GM18517 (cell line): ENCODE data around the gene THSD7A.

Source experiments
- ATAC-seq: cut with Tn5 transposase; IDR thresholded peaks from one replicate; pipeline ENCODE4 v1.9.1; 2021; ENCODE audit warnings: mild to moderate bottlenecking, moderate library complexity; ENCODE audit not compliant: unreplicated experiment

THSD7A gene

DNA sequence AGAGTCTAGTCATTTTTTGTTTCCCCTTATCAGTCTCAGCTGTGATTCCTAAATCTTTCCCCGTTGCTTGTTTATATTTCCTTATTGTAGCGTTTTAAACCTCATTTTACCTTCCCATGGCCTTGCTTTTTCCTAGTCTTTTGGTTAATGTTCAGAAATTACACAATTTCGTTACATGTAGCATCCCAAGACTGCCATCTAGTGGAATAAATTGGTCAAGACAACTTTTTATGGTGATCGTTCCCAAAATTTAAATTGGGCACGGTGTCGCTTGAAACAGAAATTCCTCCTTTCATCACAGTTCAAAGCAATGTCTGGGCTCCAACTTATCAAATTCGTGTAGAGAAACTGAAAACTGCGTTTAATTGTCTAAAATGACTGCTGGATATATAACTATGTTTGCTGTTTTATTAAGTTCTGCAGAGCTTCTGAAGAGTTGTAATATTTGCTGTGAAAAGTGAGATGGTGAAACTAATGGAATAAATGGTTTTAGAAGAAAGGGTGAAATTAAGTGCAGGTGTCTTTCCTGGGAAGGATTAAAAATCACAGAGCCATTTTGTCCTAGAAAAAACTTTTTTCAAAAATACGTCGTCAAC, 488.1 kb downstream of the THSD7A start:
- peak; percentile 67 for ATAC-seq

DNA sequence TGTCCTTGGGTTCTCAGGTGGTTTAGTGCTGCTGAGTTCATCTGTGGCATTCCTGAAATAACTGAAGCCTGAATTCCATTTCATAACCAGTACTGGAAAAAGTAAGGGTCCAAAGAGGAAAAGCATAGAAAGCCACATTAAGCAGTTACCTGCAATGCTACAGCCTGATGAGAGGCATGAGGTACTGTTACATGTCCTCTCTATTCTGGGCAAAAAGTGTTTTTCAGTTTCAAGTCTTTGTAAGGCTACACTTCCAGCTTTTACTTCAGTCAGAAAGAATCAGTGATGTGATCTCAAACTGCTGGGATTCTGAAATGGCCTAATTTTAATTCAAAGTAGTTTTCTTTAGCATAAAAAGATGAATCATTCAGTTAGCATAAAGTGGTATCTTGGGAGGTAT, 488.9 kb downstream of the THSD7A start:
- ATAC-seq: no peak

DNA sequence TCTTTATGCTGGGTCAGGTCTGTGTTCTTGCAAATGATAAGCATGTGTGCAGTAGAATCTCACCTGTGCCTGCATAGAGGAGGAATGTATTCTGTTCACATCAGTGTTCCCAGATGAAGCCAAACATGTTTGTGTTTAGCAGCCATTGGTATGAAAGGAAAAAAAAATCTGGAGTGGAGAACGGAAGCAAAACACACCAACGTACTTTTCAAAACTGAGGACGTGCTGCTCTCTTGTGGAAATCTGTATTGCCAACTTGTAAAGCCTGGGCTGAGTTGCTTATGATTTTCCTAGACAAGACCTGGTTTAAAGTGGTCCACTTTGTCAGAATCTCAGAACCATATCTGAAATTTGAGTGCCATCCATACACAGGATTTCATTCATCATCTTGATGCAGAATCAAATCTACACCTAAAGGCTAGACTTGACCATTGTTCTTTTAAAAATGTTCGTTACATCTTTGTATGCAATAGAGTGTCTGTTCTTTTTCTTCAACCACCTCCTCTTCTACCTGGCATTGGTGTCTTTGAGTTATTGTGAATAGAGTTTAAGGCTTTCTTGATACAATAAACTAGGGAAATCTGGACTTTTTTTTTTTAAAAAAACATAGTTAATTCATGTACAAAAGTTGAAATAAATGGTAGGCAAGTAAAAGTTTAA, 490.6 kb downstream of the THSD7A start:
- ATAC-seq: no peak

DNA sequence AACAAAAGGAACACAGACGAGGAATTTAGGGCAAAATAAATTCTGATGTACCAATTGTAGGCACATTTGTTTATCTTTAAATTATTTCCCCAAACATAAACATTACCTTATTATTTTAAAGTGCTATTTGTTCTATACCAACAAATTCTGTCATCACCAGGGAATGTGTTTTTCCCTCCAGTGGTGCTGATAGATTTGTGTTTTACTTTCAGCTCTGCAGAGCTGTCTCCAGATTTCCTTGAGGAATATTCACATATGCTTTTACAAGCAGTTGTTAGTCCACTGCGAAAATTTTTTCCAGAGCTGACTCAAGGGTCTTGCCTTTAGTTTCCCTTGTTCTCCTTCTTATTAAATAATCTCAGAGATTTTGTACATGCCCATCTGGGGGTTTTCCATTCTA, 495.6 kb downstream of the THSD7A start:
- no peak for ATAC-seq

DNA sequence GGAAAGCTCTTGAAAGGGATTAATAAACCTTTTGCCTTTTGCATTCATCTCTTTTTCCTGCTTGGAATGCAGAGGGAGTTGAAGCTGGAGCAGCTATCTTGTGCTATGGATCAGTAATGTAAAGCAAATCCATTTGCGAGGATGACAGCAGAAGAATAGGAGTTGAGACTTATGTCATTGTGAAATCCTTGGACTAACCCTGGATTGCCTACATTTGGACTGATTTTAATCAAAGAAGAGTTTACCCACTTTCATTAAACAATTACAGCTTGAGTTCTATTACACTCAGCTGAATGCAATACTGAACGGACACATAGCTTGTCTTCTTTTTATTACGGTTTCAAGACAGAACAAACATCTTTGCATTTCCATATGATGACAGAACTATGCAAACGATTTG, 496.1 kb downstream of the THSD7A start:
- no peak for ATAC-seq

DNA sequence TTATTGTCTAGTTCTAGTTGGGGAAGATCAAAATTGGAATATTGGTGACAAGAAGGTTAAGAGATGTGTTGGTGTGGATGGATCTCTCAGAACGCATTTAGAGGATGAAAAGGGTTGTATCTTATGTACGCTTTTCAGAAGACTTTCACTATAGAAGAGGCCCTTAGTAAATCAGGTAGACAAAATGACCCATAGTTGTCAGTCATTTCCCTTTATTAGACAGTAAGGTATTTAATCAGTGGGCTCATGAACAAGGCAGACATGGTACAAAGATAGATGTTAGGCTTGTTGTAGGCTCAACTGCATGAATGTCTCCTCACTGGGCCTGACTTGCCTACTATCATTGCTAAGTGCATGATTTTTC, 499.2 kb downstream of the THSD7A start:
- peak; percentile 35 for ATAC-seq

DNA sequence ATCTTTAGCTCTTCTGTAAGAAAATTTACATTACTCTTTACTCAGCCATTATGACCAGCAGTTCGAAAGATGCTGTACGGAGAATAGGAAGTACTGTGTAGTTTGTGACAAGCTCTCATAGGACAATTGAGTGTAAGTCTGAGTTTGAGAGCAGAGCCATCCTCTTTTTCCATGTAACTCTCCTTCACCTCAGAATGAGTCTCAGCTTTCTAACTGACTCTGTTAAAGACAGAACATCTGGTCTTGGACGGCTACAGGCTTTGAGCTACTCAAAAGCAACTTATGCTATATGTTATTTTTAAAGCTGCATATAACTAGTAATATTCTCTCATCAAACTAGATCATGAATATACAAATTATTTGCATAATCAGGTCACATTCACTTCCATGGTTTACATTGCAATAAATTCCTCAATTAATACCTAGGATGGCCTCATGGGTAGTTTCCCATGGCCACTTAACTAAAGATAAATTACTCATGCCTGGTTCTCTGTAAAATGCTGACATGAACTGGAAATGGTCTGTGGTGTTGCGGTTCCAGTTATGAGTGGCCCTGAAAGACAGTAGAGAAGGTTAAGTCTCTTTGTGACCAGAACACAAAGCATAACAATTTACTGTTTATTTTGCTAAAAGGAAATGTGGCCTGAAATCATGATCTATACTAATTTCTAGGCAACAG, 499.7 kb downstream of the THSD7A start:
- ATAC-seq: peak; percentile 67

DNA sequence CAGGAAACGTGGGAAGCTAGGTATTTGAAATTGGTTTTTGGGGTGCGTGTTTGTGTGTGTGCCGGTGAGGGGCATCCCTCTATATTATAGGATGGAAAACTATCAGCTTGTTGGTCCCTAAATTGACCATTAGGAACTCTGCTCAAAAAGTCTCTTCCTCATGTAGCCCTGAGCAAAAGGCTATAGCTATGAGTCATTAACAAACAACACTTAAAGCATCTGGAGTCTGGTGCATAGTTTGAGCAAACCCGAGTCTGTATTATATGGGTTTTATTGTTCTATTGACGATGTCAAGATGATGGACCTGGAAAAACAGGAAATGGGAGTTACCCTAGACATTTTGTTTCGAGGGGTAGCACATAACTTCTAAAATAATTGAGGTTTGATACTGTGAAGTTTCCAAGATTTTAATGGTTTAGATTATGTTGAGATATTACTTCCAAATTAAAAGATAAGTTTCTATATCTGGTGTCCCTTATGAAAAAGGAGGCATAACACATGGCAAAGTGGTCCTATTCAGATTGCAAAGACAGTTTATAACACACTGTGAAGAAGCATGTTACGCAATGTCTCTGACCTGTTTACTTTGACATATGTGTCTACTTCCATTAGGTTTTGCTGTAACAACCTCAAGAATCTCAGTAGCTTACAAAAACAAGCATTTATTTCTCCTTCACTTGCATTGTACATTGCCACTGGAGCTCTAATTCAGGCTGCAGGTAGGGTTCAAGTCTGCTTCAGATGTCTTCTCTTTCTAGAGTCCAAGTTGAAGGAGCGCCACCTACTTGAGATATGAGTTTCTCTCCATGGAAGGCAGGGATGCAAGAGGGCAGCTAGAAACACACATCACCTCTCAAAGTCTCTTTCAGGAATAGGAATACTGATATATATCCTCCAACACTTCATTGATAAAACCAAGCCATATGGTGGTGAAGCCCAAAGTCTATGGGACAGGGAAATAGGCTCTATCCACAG, 500.6 kb downstream of the THSD7A start:
- no peak for ATAC-seq

DNA sequence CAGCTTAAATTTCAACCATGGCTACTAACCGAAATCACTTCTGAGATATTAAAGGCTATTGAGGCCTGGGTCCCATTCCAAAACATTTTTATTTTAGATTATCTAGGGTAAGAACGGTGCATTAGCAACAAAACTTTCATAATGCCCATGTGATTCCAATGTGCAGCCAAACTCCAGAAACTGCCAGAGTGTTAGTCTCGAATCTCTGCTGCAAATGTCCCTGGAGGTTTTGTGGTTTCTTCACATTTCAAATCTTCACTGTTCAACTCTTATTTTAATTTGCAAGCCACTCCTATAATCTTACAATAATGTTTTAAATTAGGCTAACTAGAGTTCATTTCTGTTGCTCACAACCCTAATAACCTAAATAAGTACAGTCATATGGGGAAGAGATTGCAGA, 501.3 kb downstream of the THSD7A start:
- no peak for ATAC-seq

DNA sequence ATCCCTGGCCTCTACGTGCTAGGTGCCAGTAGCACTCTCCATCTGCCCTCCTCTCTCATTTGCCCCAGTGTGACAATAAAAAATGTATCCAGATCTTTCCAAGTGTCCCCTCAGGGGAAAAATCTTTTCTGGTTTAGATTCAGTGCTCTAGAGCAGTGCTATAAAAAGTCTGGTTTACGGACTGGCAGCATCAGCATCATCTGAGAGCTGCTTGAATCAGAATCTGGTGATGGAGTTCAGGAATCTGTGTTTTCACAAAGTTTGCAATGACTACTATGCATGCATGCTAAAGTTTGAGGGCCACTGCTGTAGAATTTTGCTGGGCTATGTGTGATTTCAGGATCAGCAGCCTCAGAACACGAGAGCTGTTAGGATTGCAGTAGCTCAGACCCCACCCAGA, 501.8 kb downstream of the THSD7A start:
- ATAC-seq: no peak

DNA sequence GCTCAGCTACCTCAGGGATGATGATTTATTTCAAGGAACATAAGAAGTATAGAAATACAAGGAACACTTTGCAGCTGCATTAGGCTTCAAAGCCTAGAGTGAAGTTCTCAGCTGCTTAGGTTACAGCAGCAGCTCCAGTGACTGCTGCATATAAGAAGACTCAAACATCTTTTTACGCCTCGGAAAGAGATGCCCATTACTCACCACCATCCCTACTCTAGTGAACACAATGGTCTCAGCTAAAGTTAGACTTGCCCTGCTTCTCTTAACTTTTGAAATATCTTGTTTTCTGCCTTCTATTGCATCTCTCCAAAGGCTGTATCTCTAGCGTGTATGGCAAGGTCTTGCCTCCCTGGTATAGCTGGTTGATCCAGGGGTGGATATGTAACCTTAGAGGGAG, 502.4 kb downstream of the THSD7A start:
- no peak for ATAC-seq

DNA sequence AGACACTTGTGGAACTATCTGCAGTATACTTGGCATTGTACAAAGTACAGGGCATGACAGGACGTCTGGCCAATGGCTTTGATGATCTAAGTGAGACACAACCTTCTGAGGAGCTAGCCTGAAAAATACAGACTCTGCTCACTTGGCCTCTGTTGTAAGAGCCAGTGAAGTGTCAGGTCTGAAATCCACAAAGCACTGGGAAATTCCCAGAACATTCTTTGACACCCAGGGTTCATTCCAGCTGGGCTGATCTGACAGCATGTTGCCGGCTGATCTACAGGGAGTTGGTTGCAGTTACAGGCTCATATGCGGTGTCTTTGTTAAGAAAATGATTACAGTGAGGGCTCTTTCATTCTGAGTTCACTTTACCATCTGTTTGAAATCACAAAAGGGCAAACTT, 503.7 kb downstream of the THSD7A start:
- ATAC-seq: no peak

DNA sequence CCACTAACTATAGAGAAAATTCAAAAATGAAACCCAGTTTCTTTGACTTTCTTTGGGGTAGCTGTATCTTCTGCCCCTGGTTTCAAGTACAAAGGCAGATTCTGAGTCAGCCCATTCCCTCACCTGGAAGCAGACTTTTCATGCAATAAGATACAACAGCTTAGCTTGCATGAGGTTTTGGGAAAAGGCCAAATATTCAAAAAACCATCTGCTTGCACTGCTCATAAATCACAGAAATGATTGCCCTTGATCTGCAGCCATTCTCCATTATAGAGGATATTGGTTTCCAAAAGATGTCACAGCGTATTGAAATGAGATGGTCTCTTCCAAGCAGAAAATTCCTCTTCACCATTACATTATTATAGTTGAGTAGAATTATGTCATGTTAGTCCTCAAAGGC, 504.4 kb downstream of the THSD7A start:
- ATAC-seq: no peak
